Aorta (tissue), 5 donors: Measurements from ENCODE around the gene TTN. TPM values are rescaled to one million over a fixed set of nuclear protein-coding genes. Genes with fewer than 3 reads are reported as not detected.

Experiments used
- ATAC-seq: fragments of 200-7000 bp; cut with Tn5 transposase; one replicate; pipeline ENCODE4 v1.9.1; 2022; ENCODE audit warnings: moderate library complexity; ENCODE audit not compliant: low FRiP score
- DNase-seq, 2 donors: peaks; one replicate each; pipeline ENCODE4 v3.0.0-alpha.2; 2020
- H3K27ac ChIP-seq, 2 donors: one replicate each; pipeline ENCODE4 v1.5.1; 2013; ENCODE audit warnings: low read length in 2 of 2, mild to moderate bottlenecking in 2 of 2, moderate library complexity in 2 of 2, control low read depth in 1 of 2, inconsistent platforms in 1 of 2, low read depth in 1 of 2
- H3K27me3 ChIP-seq, 2 donors: one replicate each; pipeline ENCODE4 v1.6.1; 2013; ENCODE audit warnings: control low read depth in 1 of 2, low read length in 1 of 2, mild to moderate bottlenecking in 1 of 2, moderate library complexity in 1 of 2; ENCODE audit not compliant: insufficient read depth in 2 of 2, control insufficient read depth in 1 of 2
- H3K36me3 ChIP-seq, 2 donors: one replicate each; pipeline ENCODE4 v1.6.1; 2013; ENCODE audit warnings: control low read depth in 1 of 2, low read length in 1 of 2, mild to moderate bottlenecking in 1 of 2; ENCODE audit not compliant: insufficient read depth in 2 of 2, control insufficient read depth in 1 of 2
- H3K4me1 ChIP-seq, 2 donors: one replicate each; pipeline ENCODE4 v1.6.1; 2013; ENCODE audit warnings: low read length in 2 of 2, control low read depth in 1 of 2, mild to moderate bottlenecking in 1 of 2, moderate library complexity in 1 of 2; ENCODE audit not compliant: insufficient read depth in 2 of 2, control insufficient read depth in 1 of 2
- H3K4me3 ChIP-seq, 2 donors: one replicate each; pipeline ENCODE4 v1.5.1; 2013; ENCODE audit warnings: low read length in 2 of 2, control low read depth in 1 of 2, mild to moderate bottlenecking in 1 of 2
- H3K9me3 ChIP-seq: one replicate; pipeline ENCODE4 v1.6.1; 2013; ENCODE audit warnings: mild to moderate bottlenecking, low read length; ENCODE audit not compliant: control insufficient read depth
- WGBS, 2 donors: extraction: QIAGEN DNeasy Blood & Tissue Kit; methylation state at CpG; one replicate each; pipeline ENCODE4 v1.1.7; 2013; 5-methylcytosine and 5-hydroxymethylcytosine counted together
- intact Hi-C, 2 donors: fragments of 100-400 bp; cut with DNase I; formaldehyde crosslinking; loops; one replicate each; pipeline versions ENCODE4 v1.14.2 to v1.15.0; 2022
- polyA plus RNA-seq, 2 donors: library from polyadenylated mRNA; stranded (reverse); fragments of 200-250 nt; gene quantifications; one replicate each; pipeline ENCODE4 v1.2.3, GENCODE V29; 2013
- total RNA-seq, 2 donors: library from RNA; stranded (reverse); fragmentation: NEBNext Ultra II Directional; extraction: Animal tissue kit (Norgen Biotek cat#: 25700); gene quantifications; one replicate each; pipeline ENCODE4 v1.2.1, GENCODE V29; 2021
- donor health status: healthy with polysubstance abuse.
- donor health status: Bipolar disorder and iron deficiency.
- donor health status: DM: no; HTN: no; CAD: no.
- donor health status: DM: no; HTN: no; CAD: no.
- donor health status: DM: yes; HTN: yes; CAD: no.

The TTN gene
- total and polyA plus RNA-seq, 4 donors: 0.63 to 41.7 (median 3.1) TPM

DNA sequence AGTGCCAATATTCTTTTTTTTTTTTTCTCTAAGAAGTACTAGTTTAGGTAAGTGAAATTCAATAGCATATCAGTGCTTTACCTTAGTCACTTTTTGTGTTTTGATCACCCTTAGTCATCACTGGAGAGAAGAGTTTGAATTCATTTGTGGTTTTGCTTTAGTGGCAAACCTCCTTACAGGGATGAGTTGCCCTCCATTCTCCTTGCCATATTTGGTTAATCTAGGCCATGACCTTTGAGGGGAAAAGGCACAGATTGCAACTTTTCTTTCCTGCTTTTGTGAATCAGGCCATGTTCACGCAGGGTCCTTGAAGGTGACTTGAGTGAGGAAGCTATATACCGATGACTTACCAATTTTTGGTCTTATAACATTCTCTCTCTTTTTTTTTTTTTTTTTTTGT, 292.6 kb downstream of the TTN start:
- Histone ChIP-seq H3K36me3 (peaks cover 2 to 13% of the 10 kb centered on the region in 2 donors), H3K4me3 (no peak overlapping the region), H3K27ac (no peak overlapping the region), H3K4me1 (no peaks in the 10 kb centered on the region), H3K27me3 (no peaks in the 10 kb centered on the region), H3K9me3 (no peaks in the 10 kb centered on the region)
- 97 to 98% methylated on average over 2 of the region's 2 CpGs for WGBS, 2 donors
- intact Hi-C loops: no loop called here
- ATAC-seq: no peak
- no peak for DNase-seq

DNA sequence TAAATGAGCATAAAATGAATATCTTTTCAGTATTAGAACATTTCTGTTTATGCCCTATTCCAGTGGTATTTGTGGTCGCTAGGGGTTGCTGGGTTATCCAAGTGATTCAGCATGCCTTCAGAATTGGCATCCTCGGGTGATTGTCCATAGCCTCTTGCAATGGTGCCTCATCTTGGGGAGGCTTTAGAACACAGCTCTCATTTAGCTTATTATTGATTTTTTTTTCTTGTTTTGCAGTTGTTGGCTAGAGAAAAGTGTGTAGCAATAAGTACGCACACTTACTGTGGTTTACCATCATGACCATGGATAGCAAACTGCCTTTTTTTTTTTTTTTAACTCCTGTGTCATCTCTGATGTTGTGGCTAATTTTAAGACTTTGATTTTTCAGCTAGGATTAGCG, 293.3 kb downstream of the TTN start:
- no peaks in the 10 kb centered on the region for H3K9me3 ChIP-seq
- H3K27ac ChIP-seq: no peak overlapping the region
- no peak overlapping the region for H3K4me3 ChIP-seq
- intact Hi-C loops: no loop called here
- no peaks in the 10 kb centered on the region for H3K27me3 ChIP-seq
- H3K36me3 ChIP-seq: peaks cover 2 to 13% of the 10 kb centered on the region in 2 donors
- ATAC-seq: no peak
- no peaks in the 10 kb centered on the region for H3K4me1 ChIP-seq
- DNase-seq: no peak
- WGBS, 2 donors: 95 to 98% methylated on average over 4 of the region's 4 CpGs

DNA sequence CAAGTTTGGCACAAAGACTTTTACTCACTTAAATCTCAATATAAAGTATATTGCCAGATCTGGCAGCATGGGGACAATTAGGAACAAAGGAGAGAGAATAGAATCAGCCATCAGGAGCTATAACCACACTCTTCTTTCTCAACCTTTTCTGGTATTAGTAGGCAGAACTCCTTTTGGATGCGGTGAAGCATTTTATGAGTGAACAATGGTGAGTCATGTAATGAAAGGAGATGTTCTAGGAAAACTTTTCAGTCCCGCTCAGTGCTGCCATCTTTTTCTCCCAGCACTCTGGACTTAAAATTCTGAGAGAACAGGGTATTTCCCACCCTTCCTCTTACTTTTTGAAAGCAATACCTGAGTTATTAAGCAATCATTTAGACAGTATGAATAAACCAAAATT, 294.7 kb downstream of the TTN start:
- Histone ChIP-seq H3K27ac (no peak overlapping the region), H3K4me3 (no peak overlapping the region), H3K4me1 (no peaks in the 10 kb centered on the region), H3K36me3 (peaks cover 0 to 6% of the 10 kb centered on the region in 2 donors), H3K9me3 (no peaks in the 10 kb centered on the region), H3K27me3 (no peaks in the 10 kb centered on the region)
- 91 to 97% methylated on average over 2 of the region's 2 CpGs for WGBS, 2 donors
- ATAC-seq (no peak), DNase-seq (no peak)
- intact Hi-C loops: no loop called here

DNA sequence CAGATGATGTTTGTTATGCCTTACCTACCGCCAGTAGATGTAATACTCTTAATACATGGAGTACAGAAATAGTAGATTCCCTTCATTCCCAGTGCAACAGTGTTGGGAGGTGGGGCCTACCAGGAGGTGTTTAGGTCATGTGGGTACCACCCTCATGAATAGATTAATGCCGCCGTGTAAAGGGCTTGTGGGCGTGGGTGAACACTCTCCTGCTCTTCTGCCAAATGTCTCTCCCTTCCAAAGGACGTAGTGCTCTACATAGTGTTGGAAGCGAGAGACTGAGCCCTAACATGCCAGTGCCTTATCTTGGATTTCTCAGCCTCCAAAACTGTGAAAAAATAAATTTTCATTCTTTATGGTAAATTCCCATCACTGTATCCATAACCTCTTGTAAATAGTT, 296.8 kb downstream of the TTN start:
- intact Hi-C loops: no loop called here
- no peaks in the 10 kb centered on the region for H3K9me3 ChIP-seq
- H3K36me3 ChIP-seq: peaks cover 0 to 5% of the 10 kb centered on the region in 2 donors
- ATAC-seq (no peak), DNase-seq (no peak)
- H3K4me3 ChIP-seq: no peak overlapping the region
- H3K27me3 ChIP-seq: no peaks in the 10 kb centered on the region
- H3K4me1 ChIP-seq: no peaks in the 10 kb centered on the region
- H3K27ac ChIP-seq: no peak overlapping the region
- WGBS, 2 donors: 80 to 85% methylated on average over 6 of the region's 6 CpGs

DNA sequence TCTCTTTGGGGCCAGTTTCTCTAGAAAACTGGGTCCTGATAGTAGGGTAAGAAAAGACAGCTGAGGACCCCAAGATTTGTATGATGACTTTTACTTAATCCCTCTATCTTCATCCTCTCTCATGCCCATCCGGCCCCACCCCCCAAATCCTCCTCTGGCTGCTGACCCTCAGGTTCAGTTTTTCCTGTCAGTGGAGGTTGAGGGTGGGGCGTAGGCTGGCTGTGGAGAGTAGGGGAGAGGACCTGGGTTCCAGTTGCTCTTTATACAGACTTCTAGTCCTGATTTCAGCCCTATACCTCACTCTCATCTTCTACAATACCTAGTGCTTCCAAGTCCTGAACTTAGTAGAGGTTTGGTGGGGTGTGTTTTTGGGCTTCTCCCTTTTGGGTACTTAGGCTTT, 298.6 kb downstream of the TTN start:
- Histone ChIP-seq H3K27me3 (no peaks in the 10 kb centered on the region), H3K9me3 (no peaks in the 10 kb centered on the region), H3K36me3 (no peaks in the 10 kb centered on the region), H3K4me1 (no peaks in the 10 kb centered on the region), H3K27ac (no peak overlapping the region), H3K4me3 (no peak overlapping the region)
- ATAC-seq: no peak
- no peak for DNase-seq
- WGBS, 2 donors: 92 to 96% methylated on average over 2 of the region's 2 CpGs
- intact Hi-C loops: no loop called here

DNA sequence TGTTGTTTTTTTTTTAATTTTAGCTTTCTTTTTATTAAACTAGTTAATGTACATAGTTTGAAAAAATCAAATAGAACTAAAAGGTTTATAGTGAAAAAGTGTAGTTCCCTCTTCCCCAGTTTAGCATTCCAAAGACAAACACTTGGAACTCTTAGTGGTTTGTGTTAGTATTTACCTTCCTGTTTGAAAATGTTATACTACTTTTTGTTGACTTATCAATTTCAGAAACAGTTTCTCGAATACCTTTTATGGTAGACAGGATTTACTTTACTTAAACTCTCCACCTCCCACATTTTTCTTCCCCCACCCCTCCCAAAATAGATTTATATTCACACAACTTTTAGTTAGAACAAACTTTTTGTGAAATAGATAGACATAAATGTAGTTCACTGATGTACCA, 300.3 kb downstream of the TTN start:
- H3K27me3 ChIP-seq: no peaks in the 10 kb centered on the region
- H3K36me3 ChIP-seq: no peaks in the 10 kb centered on the region
- no peaks in the 10 kb centered on the region for H3K9me3 ChIP-seq
- ATAC-seq (no peak), DNase-seq (no peak)
- WGBS, 2 donors: 93 to 94% methylated on average over 1 of the region's 1 CpG
- H3K4me1 ChIP-seq: no peaks in the 10 kb centered on the region
- no peak overlapping the region for H3K4me3 ChIP-seq
- intact Hi-C loops: no loop called here
- H3K27ac ChIP-seq: no peak overlapping the region

DNA sequence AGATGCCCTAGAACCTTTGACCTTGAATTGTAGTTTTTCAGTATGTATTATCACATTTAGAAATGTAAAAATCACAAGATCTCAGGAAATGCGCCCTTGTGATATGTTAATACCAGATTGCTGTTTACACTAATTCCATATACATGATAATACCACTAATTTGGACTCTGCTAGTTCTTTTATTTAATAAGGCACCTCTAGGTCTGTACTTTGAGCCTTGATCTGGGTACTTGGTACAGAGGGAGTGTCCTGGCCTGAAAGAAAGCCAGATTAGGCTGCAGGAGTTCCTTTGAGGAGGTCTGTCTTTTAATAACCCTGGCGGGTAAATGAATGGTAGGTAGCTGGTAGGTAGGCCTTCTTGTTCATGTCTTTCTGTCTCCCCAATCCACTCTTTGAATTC, 300.7 kb downstream of the TTN start:
- DNase-seq: no peak
- H3K27me3 ChIP-seq: no peaks in the 10 kb centered on the region
- H3K4me1 ChIP-seq: no peaks in the 10 kb centered on the region
- no peak overlapping the region for H3K4me3 ChIP-seq
- H3K9me3 ChIP-seq: no peaks in the 10 kb centered on the region
- no peak overlapping the region for H3K27ac ChIP-seq
- intact Hi-C loops: no loop called here
- no peaks in the 10 kb centered on the region for H3K36me3 ChIP-seq
- WGBS, 2 donors: 97 to 98% methylated on average over 2 of the region's 2 CpGs
- ATAC-seq: no peak

DNA sequence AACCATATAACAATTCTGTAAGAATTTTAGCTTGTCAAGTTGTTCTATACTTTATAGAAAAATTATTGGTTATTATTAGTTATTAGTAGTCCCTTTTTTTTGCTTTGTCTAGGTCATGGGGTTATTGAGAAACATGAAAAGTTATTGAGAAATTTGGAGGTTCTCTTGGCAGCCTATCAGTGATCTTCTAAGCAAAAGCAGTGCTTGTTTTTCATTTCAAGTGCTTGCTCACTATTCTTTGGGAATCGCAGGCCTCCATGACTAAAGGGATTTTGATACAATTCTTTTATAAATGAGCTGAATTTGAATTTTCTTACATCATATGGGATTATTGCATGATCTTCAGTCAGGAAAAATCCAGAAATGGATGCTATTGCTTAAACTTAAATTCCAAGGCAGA, 301.1 kb downstream of the TTN start:
- H3K27ac ChIP-seq: no peak overlapping the region
- ATAC-seq (no peak), DNase-seq (no peak)
- H3K9me3 ChIP-seq: no peaks in the 10 kb centered on the region
- WGBS, 2 donors: 96 to 97% methylated on average over 1 of the region's 1 CpG
- intact Hi-C loops: no loop called here
- no peaks in the 10 kb centered on the region for H3K4me1 ChIP-seq
- H3K27me3 ChIP-seq: no peaks in the 10 kb centered on the region
- no peaks in the 10 kb centered on the region for H3K36me3 ChIP-seq
- H3K4me3 ChIP-seq: no peak overlapping the region

DNA sequence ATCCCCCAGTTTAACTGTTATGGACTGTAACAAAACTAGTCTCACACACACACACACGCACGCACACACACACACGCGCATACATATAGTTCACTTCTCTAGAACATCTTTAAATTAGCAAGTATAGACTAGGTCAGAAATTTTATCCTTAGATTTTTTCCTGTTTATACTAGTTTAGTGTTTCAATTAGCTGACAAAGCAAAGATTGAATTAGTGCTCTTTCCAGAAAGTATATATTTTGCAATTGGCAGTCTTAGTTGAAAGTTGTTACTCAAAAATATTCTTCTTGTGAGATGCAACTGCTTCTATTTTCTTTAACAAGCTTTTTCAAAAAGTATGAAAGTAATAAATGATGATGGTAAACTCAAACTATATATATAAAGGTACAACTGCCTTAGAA, 304.5 kb downstream of the TTN start:
- Histone ChIP-seq H3K4me1 (no peaks in the 10 kb centered on the region), H3K36me3 (peaks cover 0 to 1% of the 10 kb centered on the region in 2 donors), H3K9me3 (no peaks in the 10 kb centered on the region), H3K27ac (no peak overlapping the region), H3K27me3 (no peaks in the 10 kb centered on the region), H3K4me3 (no peak overlapping the region)
- ATAC-seq (no peak), DNase-seq (no peak)
- 95 to 96% methylated on average over 4 of the region's 4 CpGs for WGBS, 2 donors
- intact Hi-C loops: no loop called here
